ENCODE measurements around the gene OGFR.
A peak's percentile ranks its signal among the peaks of the same experiment; 100 is the strongest.

Gene OGFR

GRCh38 chr20:62860924-62861691 lies 56.5 kb downstream of the OGFR start:
- Histone ChIP-seq H3K36me3 (ENCODE audit: control insufficient read depth, insufficient read depth, low read length) (no peaks in the 10 kb centered on the region), H3K9me3 (ENCODE audit: control insufficient read depth, low read length) (no peaks in the 10 kb centered on the region), H3K4me3 (ENCODE audit: insufficient read depth, low read depth, low read length, poor library complexity, severe bottlenecking) (no peak overlapping the region), H3K27ac (ENCODE audit: insufficient read depth, low read length, poor library complexity, severe bottlenecking) (no peak overlapping the region), H3K27me3 (replicated peaks; ENCODE audit: control insufficient read depth, insufficient read depth, low read length, poor library complexity, severe bottlenecking) (no peaks in the 10 kb centered on the region), H3K4me1 (ENCODE audit: control insufficient read depth, insufficient read depth, low read length, poor library complexity, severe bottlenecking) (peaks cover 8% of the 10 kb centered on the region)
- DNase-seq = peak; percentile 22 to 36 (median 32)

- Histone ChIP-seq H3K36me3 (ENCODE audit: control insufficient read depth, insufficient read depth, low read length) (no peaks in the 10 kb centered on the region), H3K4me3 (ENCODE audit: insufficient read depth, low read depth, low read length, poor library complexity, severe bottlenecking) (no peak within 1 kb of the TSS), H3K4me1 (ENCODE audit: control insufficient read depth, insufficient read depth, low read length, poor library complexity, severe bottlenecking) (peaks cover 8% of the 10 kb centered on the region), H3K27ac (ENCODE audit: insufficient read depth, low read length, poor library complexity, severe bottlenecking) (no peak within 1 kb of the TSS), H3K9me3 (ENCODE audit: control insufficient read depth, low read length) (no peaks in the 10 kb centered on the region), H3K27me3 (replicated peaks; ENCODE audit: control insufficient read depth, insufficient read depth, low read length, poor library complexity, severe bottlenecking) (no peaks in the 10 kb centered on the region)
- DNase-seq = peak; percentile 88 to 92 (median 90)
These were observed 57.2 kb downstream of the OGFR start, which contains the start of gene TCFL5 for GRCh38 chr20:62861726-62862336. Gene TCFL5 (minus strand): TSS chr20:62861822. CDS start chr20:62861670, 152 bp downstream.
